CD1c-positive myeloid dendritic cell (primary cell): ENCODE data around the gene PPP2R5C.
"Not testable (repeated sequence)": the region's sequence is repeated elsewhere in the genome, so short reads cannot be mapped to it uniquely, and the experiment has no call there.

Experiments
- DNase-seq: peaks from one replicate; pipeline ENCODE4 v3.0.0-alpha.2; 2016; ENCODE audit errors: extremely low spot score

Gene PPP2R5C

DNA sequence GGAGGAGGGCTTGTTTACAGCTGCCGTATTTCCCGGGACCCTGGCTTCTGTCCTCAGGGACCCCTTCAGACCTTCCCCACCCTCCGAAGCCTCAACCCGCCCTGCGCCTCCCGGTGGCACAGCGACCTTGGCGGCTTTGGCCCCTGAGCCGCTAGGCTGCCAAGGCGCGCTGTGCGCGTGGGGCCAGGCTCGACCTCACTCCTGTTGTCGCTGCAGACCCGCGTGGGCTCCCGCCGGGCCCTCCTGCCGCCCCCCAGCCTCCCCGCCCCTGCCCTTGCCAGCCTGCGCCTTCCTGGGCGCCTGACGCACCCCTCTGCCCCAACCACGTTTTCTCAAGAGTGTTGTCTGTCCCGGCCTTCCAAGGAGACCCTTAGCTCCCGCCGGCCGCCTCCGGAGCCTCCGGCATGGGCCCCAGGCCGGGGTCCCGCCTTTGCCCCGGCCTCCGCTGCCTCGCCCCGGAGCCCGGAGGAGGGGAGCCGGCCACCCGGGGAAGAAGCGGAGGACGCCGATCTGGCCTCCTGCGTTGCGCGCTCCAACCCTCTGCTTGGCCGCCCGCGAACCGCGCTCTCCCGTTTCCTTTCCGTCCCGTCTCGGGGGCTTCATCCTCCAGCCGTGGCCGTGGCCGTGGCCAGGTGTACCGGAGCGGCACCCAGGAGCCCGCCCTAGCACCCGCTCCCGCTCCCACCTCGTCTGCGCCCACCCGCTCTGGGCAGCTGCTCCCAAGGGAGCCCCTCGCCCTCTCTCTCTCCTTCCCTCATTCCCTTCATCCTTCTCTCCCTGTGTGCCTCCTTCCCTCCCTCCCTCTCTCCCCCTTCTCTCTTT lies 19.9 kb downstream of the PPP2R5C start:
- DNase-seq: no peak

DNA sequence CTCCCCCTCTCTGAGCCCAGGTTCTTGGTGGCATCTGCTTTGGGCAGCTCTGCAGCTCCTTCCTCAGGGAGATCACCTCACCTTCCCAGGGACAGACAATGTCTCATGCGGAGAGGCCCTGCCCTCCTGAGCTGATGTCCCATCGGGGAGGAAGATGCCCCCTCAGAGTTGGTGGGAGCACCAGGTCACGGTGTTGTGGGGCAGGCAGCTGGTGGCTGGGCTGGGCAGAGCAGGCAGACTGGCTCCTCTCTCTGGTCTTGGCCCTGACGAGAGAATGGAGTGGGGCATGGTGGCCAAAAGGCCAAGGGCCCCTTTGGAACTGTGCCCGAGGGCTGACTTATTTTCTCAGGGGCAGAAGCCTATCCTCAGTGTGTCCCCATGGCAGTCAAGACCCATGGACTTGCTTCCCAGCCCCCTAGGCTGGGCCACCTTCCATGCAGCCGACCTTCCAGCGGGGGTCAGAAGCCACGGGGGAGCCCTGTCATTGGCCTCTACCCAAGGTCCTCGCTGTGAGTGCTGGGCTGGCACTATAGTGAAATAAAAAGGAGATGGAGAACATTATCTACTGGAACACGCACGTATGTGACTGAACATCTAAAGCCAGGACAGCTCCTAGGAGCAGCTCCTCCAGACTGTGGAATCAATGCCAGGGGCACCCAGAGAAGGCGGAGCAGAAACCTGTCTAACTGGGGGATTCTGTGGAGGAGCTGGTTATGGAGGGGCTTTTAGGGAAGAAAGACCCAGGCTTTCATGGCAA lies 21.9 kb downstream of the PPP2R5C start:
- DNase-seq: no peak

DNA sequence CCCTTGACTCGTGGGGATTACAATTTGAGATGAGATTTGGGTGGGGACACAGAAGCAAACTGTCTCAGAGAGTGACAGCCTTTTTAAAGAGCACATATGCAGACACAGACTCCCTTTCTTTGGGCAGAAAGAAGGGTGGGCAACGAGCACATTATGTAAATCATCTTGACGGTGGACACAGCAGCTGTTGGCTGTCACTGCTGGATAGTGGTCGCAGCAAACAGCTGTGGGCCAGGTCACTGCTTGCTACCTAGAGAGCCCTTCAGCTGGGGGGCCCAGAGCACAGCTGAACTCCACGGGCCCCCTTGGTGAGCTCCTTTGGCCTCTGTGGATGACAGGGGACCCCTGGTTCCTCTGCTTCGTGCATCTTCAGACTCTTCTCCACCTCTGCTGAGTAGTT lies 23.1 kb downstream of the PPP2R5C start:
- DNase-seq: no peak

DNA sequence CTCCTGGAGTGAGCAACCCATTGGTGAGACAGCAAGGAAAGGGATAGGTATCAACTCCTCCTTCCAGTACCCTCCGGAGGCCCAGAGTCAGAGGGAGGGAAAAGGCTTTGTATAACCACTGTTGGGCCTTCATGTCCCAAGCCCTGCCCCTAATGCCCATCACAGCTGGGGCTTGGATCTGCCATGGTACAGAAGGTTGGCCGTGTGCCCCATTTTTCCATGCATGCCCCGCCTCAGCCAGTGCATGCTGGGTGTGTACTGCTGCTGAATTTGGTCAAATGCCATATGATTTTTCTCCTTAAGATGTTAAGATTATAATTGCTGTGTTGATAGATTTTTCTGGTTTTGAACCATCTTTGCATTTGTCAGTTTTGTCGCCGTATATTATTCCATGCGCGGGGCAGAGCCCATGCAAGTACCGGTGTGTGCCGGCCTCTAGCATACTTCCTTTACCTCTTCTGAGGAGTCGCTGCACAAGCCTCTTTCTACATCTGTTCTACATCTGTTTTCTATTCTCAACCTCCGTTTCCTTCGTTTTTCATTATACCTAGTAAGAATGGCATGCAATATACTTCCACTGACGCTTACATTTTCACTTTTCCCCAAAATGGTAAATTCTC lies 26.6 kb downstream of the PPP2R5C start:
- DNase-seq: no peak

GRCh38 chr14:101789222-101789621 lies 27.7 kb downstream of the PPP2R5C start:
- no peak for DNase-seq

DNA sequence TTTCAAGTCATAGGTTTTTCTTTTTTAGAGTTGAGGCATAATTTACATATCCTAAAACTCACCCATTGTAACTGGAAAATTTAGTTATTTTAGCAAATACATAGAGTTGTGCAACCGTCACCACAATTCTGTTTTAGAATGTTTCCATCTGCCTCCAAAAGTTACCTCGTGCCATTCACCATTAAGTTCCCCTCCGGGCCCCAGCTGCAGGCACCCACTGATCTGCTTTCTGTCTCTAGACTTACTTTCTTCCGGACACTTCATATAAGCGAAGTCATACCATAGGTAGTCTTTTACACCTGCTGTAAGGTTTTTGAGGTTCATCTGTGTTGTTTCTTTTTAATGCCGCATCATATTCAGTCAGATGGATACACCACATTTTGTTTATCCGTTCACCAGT lies 28.7 kb downstream of the PPP2R5C start:
- no peak for DNase-seq

GRCh38 chr14:101791919-101792572 lies 30.5 kb downstream of the PPP2R5C start:
- no peak for DNase-seq

- no peak for DNase-seq
These were observed 34.5 kb downstream of the PPP2R5C start for GRCh38 chr14:101796016-101796415.

GRCh38 chr14:101796479-101796878 lies 35.0 kb downstream of the PPP2R5C start:
- no peak for DNase-seq

DNA sequence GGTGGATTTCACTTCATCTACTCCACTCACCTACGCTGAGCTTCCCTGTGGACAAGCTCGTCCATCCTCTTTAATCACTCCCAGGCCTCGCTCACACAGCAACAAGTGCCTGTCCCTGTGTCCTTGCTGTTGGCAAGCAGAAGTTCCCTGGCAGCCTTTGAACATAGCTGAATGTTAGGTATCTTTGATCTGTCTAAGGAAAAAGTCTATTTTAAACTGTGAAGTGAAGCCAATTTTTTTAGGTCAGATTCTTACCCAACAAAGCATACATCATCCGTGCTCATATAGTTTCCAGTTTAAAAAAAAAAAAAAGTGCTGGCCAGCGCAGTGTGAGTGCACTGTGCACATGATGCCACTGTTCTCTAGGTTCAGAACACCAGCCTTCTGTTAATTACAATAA lies 36.3 kb downstream of the PPP2R5C start:
- DNase-seq: no peak

- not testable (repeated sequence) for DNase-seq
These were observed 42.9 kb downstream of the PPP2R5C start for GRCh38 chr14:101804373-101804772.

- not testable (repeated sequence) for DNase-seq
These were observed 44.7 kb downstream of the PPP2R5C start for GRCh38 chr14:101806252-101806651.

DNA sequence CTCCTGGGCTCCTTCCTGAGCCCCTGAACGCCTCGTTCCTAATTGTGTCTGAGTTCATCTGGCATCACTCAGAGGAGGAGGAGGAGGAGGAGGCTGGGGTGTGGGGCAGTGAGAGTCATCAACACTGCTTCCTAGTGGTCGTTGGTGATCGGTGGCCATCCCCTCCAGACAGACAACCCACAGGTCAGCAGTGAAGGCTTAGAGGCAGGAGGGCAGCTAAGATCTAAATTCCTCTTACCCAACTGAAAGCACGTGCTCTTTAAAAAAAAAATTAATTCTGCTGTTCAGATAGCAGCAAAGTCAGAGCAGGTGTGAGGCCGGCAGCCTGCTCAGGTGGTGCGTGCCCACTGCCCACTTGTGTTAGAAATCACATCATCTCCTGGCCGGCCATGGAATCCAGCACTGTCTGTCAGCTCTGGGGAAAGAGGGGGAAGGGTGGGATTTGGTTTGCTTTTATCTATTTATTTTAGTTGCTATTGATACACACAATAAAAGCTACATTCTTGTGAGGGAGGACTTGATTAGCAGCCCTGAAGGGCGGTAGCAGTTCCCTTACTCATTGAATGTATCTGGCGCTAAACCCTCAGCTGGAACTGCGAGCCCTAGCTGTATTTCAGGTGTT lies 46.6 kb downstream of the PPP2R5C start:
- DNase-seq: no peak

GRCh38 chr14:101808894-101809670 lies 47.6 kb downstream of the PPP2R5C start:
- DNase-seq: peak; percentile 35

GRCh38 chr14:101809671-101810514 lies 48.4 kb downstream of the PPP2R5C start:
- peak; percentile 96 for DNase-seq

GRCh38 chr14:101810897-101811621 lies 49.5 kb downstream of the PPP2R5C start:
- peak; percentile 71 for DNase-seq

GRCh38 chr14:101812071-101812470 lies 50.6 kb downstream of the PPP2R5C start:
- no peak for DNase-seq

DNA sequence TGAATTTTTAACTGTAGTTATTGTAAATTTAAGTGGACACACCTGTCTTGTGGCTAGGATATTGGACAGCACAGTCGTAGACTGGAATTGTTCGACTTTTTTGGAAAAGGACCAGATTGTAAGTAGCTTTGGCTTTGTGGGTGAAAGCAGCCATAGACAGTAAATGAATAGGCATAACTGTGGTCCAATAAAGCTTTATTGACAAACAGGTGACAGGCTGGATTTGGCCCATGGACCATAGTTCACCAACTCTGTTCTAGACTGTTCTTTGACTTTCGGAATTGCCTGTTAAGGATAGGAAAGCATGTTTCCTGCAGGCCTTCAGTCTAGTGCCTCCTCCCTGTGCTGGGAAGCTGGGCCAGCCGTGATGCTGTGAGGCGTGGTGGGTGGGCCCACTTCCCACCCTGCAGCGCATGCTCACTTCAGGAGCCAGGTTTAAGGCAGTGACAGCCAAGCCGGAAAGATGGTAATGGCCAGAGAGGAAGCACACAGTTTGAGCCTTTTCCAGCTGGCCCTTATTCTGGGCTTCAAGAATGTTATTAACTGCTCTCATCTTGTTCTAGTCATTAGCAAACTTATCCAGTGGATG lies 51.8 kb downstream of the PPP2R5C start:
- no peak for DNase-seq

DNA sequence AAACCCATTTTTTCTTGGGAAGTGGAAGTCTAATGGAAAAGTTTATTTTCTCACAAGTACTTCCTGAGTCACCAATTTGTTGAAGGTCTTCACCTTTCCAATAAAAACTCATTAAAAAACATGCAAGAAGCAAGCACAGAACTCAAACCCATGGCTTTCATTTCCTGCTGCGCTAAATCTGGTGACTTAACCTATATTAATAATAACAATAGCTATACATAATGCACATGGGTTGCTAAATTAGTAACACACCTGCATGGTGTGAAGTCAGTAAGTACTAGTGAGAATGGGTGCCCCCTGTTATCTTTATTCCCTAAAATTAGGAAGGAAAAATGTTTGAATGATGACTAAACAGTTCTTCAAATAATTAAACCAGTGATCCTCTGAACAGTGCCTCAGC lies 52.3 kb downstream of the PPP2R5C start:
- no peak for DNase-seq
